ENCODE results near the gene TMEM255B. TPM values are rescaled to one million over a fixed set of nuclear protein-coding genes. Genes with fewer than 3 reads are reported as not detected.
"Not testable (repeated sequence)": the region's sequence is repeated elsewhere in the genome, so short reads cannot be mapped to it uniquely, and the experiment has no call there.

The TMEM255B gene
- total and polyA plus RNA-seq, 2 of the 4 experiments (the other 2 are of a cell fraction), result 0.36 to 0.94 TPM

GRCh38 chr13:113725329-113726105, 33.5 kb upstream of the TMEM255B start:
- H3K27ac ChIP-seq (ENCODE audit: insufficient read depth, low read length); H3K36me3 ChIP-seq (ENCODE audit: control insufficient read depth, insufficient read depth, low read length); H3K9ac ChIP-seq (ENCODE audit: low read depth, low read length); H3K56ac ChIP-seq (ENCODE audit: extremely low read depth, insufficient read depth, low read length); intact Hi-C loops (cut with micrococcal nuclease); H3K9me1 ChIP-seq (ENCODE audit: insufficient read depth, low read length); H4K91ac ChIP-seq (ENCODE audit: insufficient read depth, low read depth, low read length); CTCF ChIA-PET; POLR2A ChIA-PET (ENCODE audit: unreplicated experiment); H2AFZ ChIP-seq (replicated peaks; ENCODE audit: low read length, poor library complexity); ATAC-seq (ENCODE audit: low read depth); H3K23ac ChIP-seq (ENCODE audit: low read depth, low read length); H3K18ac ChIP-seq (ENCODE audit: low read depth, low read length); H3K4me3 ChIP-seq (ENCODE audit: insufficient read depth, low read depth, low read length); BruUV-seq (replicated peaks); H4K5ac ChIP-seq (ENCODE audit: low read depth, low read length); H2AK5ac ChIP-seq (ENCODE audit: low read depth, low read length); H3K4me2 ChIP-seq (ENCODE audit: low read depth, low read length); H2BK15ac ChIP-seq (ENCODE audit: low read depth, low read length); H2BK5ac ChIP-seq (ENCODE audit: low read depth, low read length, poor library complexity, severe bottlenecking); dilution Hi-C loops (cut with HindIII; ENCODE audit: low sequenced_read_pairs, unreplicated experiment); H3K79me1 ChIP-seq (ENCODE audit: low read depth in 1 of 2, low read length in 2 of 2); H2BK20ac ChIP-seq (ENCODE audit: low read depth, low read length); DNase-seq; H3K14ac ChIP-seq (replicated peaks; ENCODE audit: low read depth, low read length); H4K20me1 ChIP-seq (ENCODE audit: insufficient read depth, low read length); H3K4me1 ChIP-seq (ENCODE audit: control insufficient read depth, insufficient read depth, low read length); H2AK9ac ChIP-seq (replicated peaks; ENCODE audit: low read depth, low read length, poor library complexity); in situ Hi-C loops (cut with MboI; ENCODE audit: low sequenced_read_pairs); H3K9me3 ChIP-seq (ENCODE audit: control insufficient read depth, insufficient read depth, low read length); H2BK120ac ChIP-seq (ENCODE audit: low read depth, low read length); H4K8ac ChIP-seq (ENCODE audit: low read depth in 2 of 2, low read length in 2 of 2); H3K4ac ChIP-seq (ENCODE audit: low read depth, low read length): not testable (repeated sequence)
- 20% methylated on average over 1 of the region's 75 CpGs; no CpG with 5 or more reads in 1 of the 2 experiments for WGBS, 2 experiments (ENCODE audit: extremely low coverage in 2 of 2, insufficient read length in 1 of 2)
- H3K27me3 ChIP-seq (ENCODE audit: control insufficient read depth, insufficient read depth, low read length), result peaks cover 24% of the 10 kb centered on the region

DNA sequence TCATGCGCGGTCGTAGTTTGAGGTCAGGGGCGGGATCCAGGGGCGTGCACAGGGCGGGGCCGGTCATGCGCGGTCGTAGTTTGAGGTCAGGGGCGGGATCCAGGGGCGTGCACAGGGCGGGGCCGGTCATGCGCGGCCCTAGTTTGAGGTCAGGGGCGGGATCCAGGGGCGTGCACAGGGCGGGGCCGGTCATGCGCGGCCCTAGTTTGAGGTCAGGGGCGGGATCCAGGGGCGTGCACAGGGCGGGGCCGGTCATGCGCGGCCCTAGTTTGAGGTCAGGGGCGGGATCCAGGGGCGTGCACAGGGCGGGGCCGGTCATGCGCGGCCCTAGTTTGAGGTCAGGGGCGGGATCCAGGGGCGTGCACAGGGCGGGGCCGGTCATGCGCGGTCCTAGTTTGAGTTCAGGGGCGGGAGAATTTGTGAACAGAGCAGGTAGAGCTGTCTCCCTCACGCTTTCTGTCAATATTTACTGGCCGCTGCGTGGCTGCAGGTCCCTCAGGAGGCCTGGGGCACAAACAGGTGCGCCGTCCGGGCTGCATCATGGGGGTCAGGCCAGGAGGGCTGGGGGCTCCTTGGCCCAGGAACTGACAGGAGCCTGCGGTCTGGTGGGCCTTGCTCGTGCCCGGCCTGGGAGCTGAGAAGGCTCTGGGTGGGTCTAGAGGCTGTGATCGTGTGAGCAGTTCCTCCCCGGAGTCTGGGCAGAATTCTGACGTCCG, 32.8 kb upstream of the TMEM255B start:
- H3K23ac ChIP-seq (ENCODE audit: low read depth, low read length); H3K4me3 ChIP-seq (ENCODE audit: insufficient read depth, low read depth, low read length); dilution Hi-C loops (cut with HindIII; ENCODE audit: low sequenced_read_pairs, unreplicated experiment); DNase-seq; H3K36me3 ChIP-seq (ENCODE audit: control insufficient read depth, insufficient read depth, low read length); H2BK15ac ChIP-seq (ENCODE audit: low read depth, low read length); ATAC-seq (ENCODE audit: low read depth); H4K5ac ChIP-seq (ENCODE audit: low read depth, low read length); H2AK5ac ChIP-seq (ENCODE audit: low read depth, low read length); in situ Hi-C loops (cut with MboI; ENCODE audit: low sequenced_read_pairs); H2BK120ac ChIP-seq (ENCODE audit: low read depth, low read length); H4K91ac ChIP-seq (ENCODE audit: insufficient read depth, low read depth, low read length); BruUV-seq (replicated peaks); H3K27ac ChIP-seq (ENCODE audit: insufficient read depth, low read length); H3K9ac ChIP-seq (ENCODE audit: low read depth, low read length); H4K20me1 ChIP-seq (ENCODE audit: insufficient read depth, low read length); H4K8ac ChIP-seq (ENCODE audit: low read depth in 2 of 2, low read length in 2 of 2); intact Hi-C loops (cut with micrococcal nuclease); H3K79me1 ChIP-seq (ENCODE audit: low read depth in 1 of 2, low read length in 2 of 2); H3K4me2 ChIP-seq (ENCODE audit: low read depth, low read length); POLR2A ChIA-PET (ENCODE audit: unreplicated experiment); H2BK5ac ChIP-seq (ENCODE audit: low read depth, low read length, poor library complexity, severe bottlenecking); H3K9me1 ChIP-seq (ENCODE audit: insufficient read depth, low read length); H3K4ac ChIP-seq (ENCODE audit: low read depth, low read length); H3K4me1 ChIP-seq (ENCODE audit: control insufficient read depth, insufficient read depth, low read length); H3K9me3 ChIP-seq (ENCODE audit: control insufficient read depth, insufficient read depth, low read length); H3K14ac ChIP-seq (replicated peaks; ENCODE audit: low read depth, low read length); H3K18ac ChIP-seq (ENCODE audit: low read depth, low read length); H3K56ac ChIP-seq (ENCODE audit: extremely low read depth, insufficient read depth, low read length); H2BK20ac ChIP-seq (ENCODE audit: low read depth, low read length): not testable (repeated sequence)
- CTCF ChIA-PET, result interaction anchor here (0.6 kb wide), 1 partner anchor 380 kb away, joined by 3 read pairs; no protein-coding TSS in a partner anchor
- Histone ChIP-seq H2AFZ (replicated peaks; ENCODE audit: low read length, poor library complexity) (peak overlapping the region; percentile 61), H2AK9ac (replicated peaks; ENCODE audit: low read depth, low read length, poor library complexity) (peak overlapping the region; percentile 28), H3K27me3 (ENCODE audit: control insufficient read depth, insufficient read depth, low read length) (peaks cover 32% of the 10 kb centered on the region)
- WGBS, 2 experiments (ENCODE audit: extremely low coverage in 2 of 2, insufficient read length in 1 of 2), result 66% methylated on average over 4 of the region's 54 CpGs; no CpG with 5 or more reads in 1 of the 2 experiments

All from IMR-90 (cell line).